ENCODE measurements around the gene AK3.
"Not testable (repeated sequence)": the region's sequence is repeated elsewhere in the genome, so short reads cannot be mapped to it uniquely, and the experiment has no call there.

AK3 gene

DNA sequence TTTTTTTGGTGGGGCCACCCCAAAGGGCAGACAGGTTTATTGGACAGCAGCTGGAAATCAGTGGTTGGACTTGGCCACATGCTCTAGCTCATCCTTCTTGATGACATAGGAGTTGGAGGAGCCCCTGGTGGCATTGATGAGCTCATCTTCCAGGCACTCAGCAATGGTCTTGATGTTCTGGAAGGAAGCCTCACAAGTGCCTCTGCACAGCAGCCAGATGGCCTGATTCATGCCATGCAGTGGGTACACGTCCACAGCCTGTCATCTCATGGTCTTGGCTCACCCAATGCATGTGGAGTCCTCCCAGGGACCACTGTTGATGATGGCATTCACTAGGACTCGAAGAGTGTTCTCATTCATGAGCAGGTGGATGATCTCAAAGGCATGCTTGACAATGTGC is 40.4 kb upstream of the AK3 start:
- H3K36me3 ChIP-seq (ENCODE audit: control insufficient read depth, insufficient read depth, low read length), result no peaks in the 10 kb centered on the region
- H2AFZ ChIP-seq, result no peak overlapping the region
- H3K79me2 ChIP-seq, result no peaks in the 10 kb centered on the region
- H3K9ac ChIP-seq, result no peak overlapping the region
- TF ChIP-seq, protein P1, sequence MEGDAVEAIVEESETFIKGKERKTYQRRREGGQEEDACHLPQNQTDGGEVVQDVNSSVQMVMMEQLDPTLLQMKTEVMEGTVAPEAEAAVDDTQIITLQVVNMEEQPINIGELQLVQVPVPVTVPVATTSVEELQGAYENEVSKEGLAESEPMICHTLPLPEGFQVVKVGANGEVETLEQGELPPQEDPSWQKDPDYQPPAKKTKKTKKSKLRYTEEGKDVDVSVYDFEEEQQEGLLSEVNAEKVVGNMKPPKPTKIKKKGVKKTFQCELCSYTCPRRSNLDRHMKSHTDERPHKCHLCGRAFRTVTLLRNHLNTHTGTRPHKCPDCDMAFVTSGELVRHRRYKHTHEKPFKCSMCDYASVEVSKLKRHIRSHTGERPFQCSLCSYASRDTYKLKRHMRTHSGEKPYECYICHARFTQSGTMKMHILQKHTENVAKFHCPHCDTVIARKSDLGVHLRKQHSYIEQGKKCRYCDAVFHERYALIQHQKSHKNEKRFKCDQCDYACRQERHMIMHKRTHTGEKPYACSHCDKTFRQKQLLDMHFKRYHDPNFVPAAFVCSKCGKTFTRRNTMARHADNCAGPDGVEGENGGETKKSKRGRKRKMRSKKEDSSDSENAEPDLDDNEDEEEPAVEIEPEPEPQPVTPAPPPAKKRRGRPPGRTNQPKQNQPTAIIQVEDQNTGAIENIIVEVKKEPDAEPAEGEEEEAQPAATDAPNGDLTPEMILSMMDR (IDR thresholded peaks at IDR 0.05), result no peak
- no peak overlapping the region for H3K4me3 ChIP-seq (ENCODE audit: low read depth, low read length)
- H3K4me1 ChIP-seq, result no peaks in the 10 kb centered on the region
- no peaks in the 10 kb centered on the region for H3K9me3 ChIP-seq (ENCODE audit: control insufficient read depth, low read length)
- no peak overlapping the region for H3K27ac ChIP-seq
- H3K4me2 ChIP-seq (ENCODE audit: low read length), result no peak overlapping the region
- no peaks in the 10 kb centered on the region for H3K27me3 ChIP-seq (ENCODE audit: control insufficient read depth, insufficient read depth, low read length)

DNA sequence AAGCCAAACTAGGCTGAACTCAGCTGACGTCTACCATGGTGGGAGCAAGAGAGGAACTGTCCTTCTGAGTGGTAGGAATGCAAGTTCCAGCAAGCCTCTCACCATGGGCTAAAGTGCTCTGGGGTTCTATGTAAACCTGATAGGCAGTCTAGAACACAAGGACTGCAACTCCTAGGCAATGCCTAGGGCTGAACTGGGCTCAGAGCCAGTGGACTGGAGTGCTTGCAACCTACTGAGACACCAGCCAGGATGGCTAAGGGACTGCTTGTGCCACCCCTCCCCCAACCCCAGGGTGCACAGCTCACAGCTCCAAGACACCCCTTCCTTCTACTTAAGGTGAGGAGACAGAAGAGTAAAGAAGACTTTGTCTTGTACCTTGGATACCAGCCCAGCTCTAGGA is 39.6 kb upstream of the AK3 start:
- TF ChIP-seq, protein P1 (IDR thresholded peaks at IDR 0.05), result no peak
- no peak overlapping the region for H3K4me2 ChIP-seq (ENCODE audit: low read length)

DNA sequence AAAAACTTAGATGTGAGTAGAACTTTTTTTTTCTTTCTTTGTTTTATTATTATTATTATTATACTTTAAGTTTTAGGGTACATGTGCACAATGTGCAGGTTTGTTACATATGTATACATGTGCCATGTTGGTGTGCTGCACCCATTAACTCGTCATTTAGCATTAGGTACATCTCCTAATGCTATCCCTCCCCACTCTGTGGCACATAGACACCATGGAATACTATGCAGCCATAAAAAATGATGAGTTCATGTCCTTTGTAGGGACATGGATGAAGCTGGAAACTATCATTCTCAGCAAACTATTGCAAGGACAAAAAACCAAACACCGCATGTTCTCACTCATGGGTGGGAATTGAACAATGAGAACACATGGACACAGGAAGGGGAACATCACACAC is 34.0 kb upstream of the AK3 start:
- H3K27me3 ChIP-seq (ENCODE audit: control insufficient read depth, insufficient read depth, low read length); H3K9me3 ChIP-seq (ENCODE audit: control insufficient read depth, low read length); H3K4me3 ChIP-seq (ENCODE audit: low read depth, low read length); H3K27ac ChIP-seq; H3K9ac ChIP-seq; H3K4me1 ChIP-seq; H3K79me2 ChIP-seq; H3K4me2 ChIP-seq (ENCODE audit: low read length); H3K36me3 ChIP-seq (ENCODE audit: control insufficient read depth, insufficient read depth, low read length); H2AFZ ChIP-seq: not testable (repeated sequence)

More for the DNA sequence above, 39.6 kb upstream of the AK3 start:
- Histone ChIP-seq H3K79me2 (no peaks in the 10 kb centered on the region), H3K36me3 (ENCODE audit: control insufficient read depth, insufficient read depth, low read length) (no peaks in the 10 kb centered on the region), H3K27me3 (ENCODE audit: control insufficient read depth, insufficient read depth, low read length) (no peaks in the 10 kb centered on the region), H2AFZ (no peak overlapping the region), H3K4me1 (no peaks in the 10 kb centered on the region), H3K27ac (no peak overlapping the region), H3K4me3 (ENCODE audit: low read depth, low read length) (no peak overlapping the region), H3K9me3 (ENCODE audit: control insufficient read depth, low read length) (no peaks in the 10 kb centered on the region), H3K9ac (no peak overlapping the region)

DNA sequence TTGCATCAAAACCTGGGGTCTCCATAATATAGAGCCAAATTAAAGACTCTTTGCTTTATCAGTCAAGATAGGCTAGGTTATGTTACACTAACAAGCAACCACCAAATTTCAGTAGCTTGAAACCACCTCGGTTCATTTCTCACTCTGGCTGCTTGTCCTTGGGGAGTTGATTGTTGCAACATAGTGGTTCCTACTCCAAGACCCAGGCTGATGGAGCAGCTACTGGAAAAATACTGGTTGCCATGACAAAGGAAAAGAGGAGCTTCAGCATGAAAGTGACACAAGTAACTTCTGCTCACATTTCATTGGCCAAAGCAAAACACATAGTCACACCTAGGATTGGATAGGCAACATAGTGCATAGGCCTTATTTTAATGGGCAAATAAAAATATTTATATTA is 33.2 kb upstream of the AK3 start:
- Histone ChIP-seq H3K79me2 (no peaks in the 10 kb centered on the region), H3K4me3 (ENCODE audit: low read depth, low read length) (no peak overlapping the region), H3K27ac (no peak overlapping the region), H3K4me2 (ENCODE audit: low read length) (no peak overlapping the region), H3K9ac (no peak overlapping the region), H3K27me3 (ENCODE audit: control insufficient read depth, insufficient read depth, low read length) (no peaks in the 10 kb centered on the region), H3K9me3 (ENCODE audit: control insufficient read depth, low read length) (no peaks in the 10 kb centered on the region), H3K36me3 (ENCODE audit: control insufficient read depth, insufficient read depth, low read length) (no peaks in the 10 kb centered on the region), H3K4me1 (no peaks in the 10 kb centered on the region), H2AFZ (no peak overlapping the region)
- TF ChIP-seq, protein P1 (IDR thresholded peaks at IDR 0.05), result no peak

DNA sequence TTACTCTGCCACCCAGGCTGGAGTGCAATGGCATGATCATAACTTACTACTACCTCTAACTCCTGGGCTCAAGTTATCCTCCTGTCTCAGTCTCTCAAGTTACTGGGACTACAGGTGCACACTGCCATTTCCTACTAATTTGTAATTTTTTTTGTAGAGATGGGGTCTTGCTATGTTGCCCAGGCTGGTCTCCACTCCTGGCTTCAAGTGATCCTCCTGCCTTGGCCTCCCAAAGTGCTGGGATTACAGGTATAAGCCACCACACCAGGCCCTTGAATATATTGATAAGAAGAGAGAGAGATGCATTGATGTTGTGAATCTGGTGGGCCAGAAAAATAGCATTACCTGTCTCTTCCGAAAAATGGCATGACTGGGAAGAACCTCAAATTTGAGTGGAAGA is 30.8 kb upstream of the AK3 start:
- no peaks in the 10 kb centered on the region for H3K36me3 ChIP-seq (ENCODE audit: control insufficient read depth, insufficient read depth, low read length)
- TF ChIP-seq, protein P1 (IDR thresholded peaks at IDR 0.05), result no peak
- no peaks in the 10 kb centered on the region for H3K9me3 ChIP-seq (ENCODE audit: control insufficient read depth, low read length)
- H3K4me3 ChIP-seq (ENCODE audit: low read depth, low read length), result no peak overlapping the region
- no peak overlapping the region for H3K4me2 ChIP-seq (ENCODE audit: low read length)
- no peak overlapping the region for H3K9ac ChIP-seq
- no peaks in the 10 kb centered on the region for H3K4me1 ChIP-seq
- H3K79me2 ChIP-seq, result no peaks in the 10 kb centered on the region
- no peak overlapping the region for H3K27ac ChIP-seq
- no peak overlapping the region for H2AFZ ChIP-seq
- H3K27me3 ChIP-seq (ENCODE audit: control insufficient read depth, insufficient read depth, low read length), result no peaks in the 10 kb centered on the region

Measured in parathyroid adenoma (tissue), 2 donors.